Retinal pigment epithelial cell (primary cell): ENCODE results near the gene TNK1.

ENCODE experiments used
- DNase-seq: peaks from one replicate; pipeline ENCODE4 v3.0.0-alpha.2; 2010; ENCODE audit warnings: low read depth
- H3K4me3 ChIP-seq: 2 replicates; pipeline ENCODE4 v1.5.1; 2011; ENCODE audit warnings: mild to moderate bottlenecking, low read length, control low read depth, moderate library complexity
- TF ChIP-seq, protein P1 (sequence below): conservative IDR thresholded peaks from 2 replicates; pipeline ENCODE4 v1.5.1; 2011; ENCODE audit warnings: low read depth, low read length, control low read depth, inconsistent platforms

TNK1 gene

GRCh38 chr17:7370853-7371252 lies 10.0 kb upstream of the TNK1 start:
- TF ChIP-seq, protein P1, sequence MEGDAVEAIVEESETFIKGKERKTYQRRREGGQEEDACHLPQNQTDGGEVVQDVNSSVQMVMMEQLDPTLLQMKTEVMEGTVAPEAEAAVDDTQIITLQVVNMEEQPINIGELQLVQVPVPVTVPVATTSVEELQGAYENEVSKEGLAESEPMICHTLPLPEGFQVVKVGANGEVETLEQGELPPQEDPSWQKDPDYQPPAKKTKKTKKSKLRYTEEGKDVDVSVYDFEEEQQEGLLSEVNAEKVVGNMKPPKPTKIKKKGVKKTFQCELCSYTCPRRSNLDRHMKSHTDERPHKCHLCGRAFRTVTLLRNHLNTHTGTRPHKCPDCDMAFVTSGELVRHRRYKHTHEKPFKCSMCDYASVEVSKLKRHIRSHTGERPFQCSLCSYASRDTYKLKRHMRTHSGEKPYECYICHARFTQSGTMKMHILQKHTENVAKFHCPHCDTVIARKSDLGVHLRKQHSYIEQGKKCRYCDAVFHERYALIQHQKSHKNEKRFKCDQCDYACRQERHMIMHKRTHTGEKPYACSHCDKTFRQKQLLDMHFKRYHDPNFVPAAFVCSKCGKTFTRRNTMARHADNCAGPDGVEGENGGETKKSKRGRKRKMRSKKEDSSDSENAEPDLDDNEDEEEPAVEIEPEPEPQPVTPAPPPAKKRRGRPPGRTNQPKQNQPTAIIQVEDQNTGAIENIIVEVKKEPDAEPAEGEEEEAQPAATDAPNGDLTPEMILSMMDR: no peak
- DNase-seq: no peak
- H3K4me3 ChIP-seq: no peak overlapping the region

- no peak overlapping the region for H3K4me3 ChIP-seq
- TF ChIP-seq, protein P1: no peak
- no peak for DNase-seq
Measured at GRCh38 chr17:7374353-7374752, 6.5 kb upstream of the TNK1 start.

DNA sequence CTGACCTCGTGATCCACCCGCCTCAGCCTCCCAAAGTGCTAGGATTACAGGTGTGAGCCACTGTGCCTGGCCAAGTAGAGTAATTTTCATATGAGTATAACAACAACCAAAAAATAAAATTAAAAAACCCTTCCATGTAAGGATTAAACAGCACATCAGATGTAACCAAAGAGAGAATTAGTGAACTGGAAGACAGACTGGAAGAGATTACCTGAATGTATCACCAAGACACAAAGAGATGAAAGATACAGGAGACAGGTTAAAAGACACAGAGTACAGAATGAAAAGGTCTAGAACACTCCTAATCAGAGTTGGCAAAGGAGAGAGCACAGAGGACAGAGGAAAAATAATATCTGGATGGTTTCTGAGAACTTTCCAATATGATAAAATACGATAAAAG lies 1.8 kb upstream of the TNK1 start:
- no peak overlapping the region for H3K4me3 ChIP-seq
- TF ChIP-seq, protein P1: no peak
- no peak for DNase-seq

DNA sequence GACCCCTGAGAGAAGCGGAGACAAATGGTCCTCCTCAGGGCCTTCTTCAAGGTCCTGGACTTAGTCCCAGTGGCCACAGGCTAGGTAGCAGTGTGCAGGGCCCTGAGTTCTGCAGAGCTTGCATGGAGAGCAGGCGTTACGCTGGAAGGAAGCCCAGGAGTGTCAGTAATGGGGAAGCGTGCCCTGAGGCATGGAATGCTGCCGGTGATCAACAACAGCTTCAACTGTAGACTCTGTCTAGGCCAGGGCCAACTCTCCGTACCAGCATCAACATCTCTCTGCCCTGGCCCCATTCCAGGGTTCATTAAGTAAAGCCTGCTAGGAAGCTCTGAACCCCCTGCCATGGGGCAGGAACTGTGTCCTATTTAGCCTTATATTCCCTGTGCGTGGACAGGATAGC lies 568 bp upstream of the TNK1 start:
- DNase-seq: peak; percentile 63
- TF ChIP-seq, protein P1: no peak
- H3K4me3 ChIP-seq: peak overlapping the region; percentile 48

- TF ChIP-seq, protein P1: no peak
- DNase-seq: no peak
- no peak overlapping the region for H3K4me3 ChIP-seq
Measured at GRCh38 chr17:7382901-7383300, 2.0 kb downstream of the TNK1 start.

DNA sequence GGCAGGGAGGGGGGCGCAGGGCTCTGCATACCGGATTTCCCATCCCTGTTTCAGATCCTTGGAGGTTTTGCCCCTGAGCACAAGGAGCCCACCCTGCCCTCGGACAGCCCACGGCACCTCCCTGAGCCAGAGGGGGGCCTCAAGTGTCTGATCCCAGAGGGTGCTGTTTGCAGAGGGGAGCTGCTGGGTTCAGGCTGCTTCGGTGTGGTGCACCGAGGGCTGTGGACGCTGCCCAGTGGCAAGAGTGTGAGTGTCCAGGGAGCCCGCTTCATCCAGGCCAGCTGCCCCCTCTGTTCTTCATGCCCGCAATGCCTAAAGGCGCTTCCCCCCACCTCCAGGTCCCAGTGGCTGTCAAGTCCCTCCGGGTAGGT lies 2.5 kb downstream of the TNK1 start:
- no peak for DNase-seq
- TF ChIP-seq, protein P1: no peak
- H3K4me3 ChIP-seq: no peak overlapping the region

DNA sequence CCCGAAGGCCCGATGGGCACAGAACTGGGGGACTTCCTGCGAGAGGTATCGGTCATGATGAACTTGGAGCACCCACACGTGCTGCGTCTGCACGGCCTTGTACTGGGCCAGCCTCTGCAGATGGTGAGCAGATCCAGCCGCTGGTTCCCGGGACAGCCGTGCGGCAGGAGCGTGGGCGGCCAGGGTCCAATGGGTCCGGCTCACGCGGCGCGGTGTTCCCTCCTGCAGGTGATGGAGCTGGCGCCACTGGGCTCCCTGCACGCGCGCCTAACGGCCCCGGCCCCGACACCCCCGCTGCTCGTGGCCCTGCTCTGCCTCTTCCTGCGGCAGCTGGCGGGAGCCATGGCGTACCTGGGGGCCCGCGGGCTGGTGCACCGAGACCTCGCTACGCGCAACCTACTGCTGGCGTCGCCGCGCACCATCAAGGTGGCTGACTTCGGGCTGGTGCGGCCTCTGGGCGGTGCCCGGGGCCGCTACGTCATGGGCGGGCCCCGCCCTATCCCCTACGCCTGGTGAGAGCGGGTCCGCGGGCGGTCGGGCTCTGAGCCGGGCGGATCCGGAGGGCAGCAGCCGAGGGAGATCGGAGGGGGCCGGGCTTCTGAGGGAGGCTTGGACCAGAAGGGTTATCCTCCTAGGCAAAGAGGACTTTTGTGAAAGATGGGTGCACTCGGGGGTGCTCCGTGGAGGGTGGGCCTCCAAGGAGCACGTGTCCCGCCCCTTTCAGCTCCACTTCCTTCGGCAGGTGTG lies 3.0 kb downstream of the TNK1 start:
- DNase-seq: no peak
- TF ChIP-seq, protein P1: no peak
- H3K4me3 ChIP-seq: peak overlapping the region; percentile 37
